ENCODE measurements around the gene RBMS1.
A peak's percentile ranks its signal among the peaks of the same experiment; 100 is the strongest.

The RBMS1 gene

GRCh38 chr2:160493227-160494028 lies at the start of gene RBMS1:
RBMS1 (minus strand) TSS chr2:160493807; CDS start chr2:160493363, 444 bp downstream.
- peak; percentile 52 for DNase-seq

- no peak for DNase-seq
Measured at GRCh38 chr2:160541745-160542144, 48.1 kb upstream of the RBMS1 start.

- no peak for DNase-seq
Measured at GRCh38 chr2:160538559-160539355, 45.1 kb upstream of the RBMS1 start.

- DNase-seq, result no peak
Measured at GRCh38 chr2:160538115-160538514, 44.5 kb upstream of the RBMS1 start.

- DNase-seq, result no peak
Measured at GRCh38 chr2:160534996-160535395, 41.4 kb upstream of the RBMS1 start.

GRCh38 chr2:160534249-160534648 lies 40.6 kb upstream of the RBMS1 start:
- no peak for DNase-seq

GRCh38 chr2:160533482-160533881 lies 39.9 kb upstream of the RBMS1 start:
- no peak for DNase-seq

- DNase-seq, result no peak
Measured at GRCh38 chr2:160532388-160532787, 38.8 kb upstream of the RBMS1 start.

- no peak for DNase-seq
Measured at GRCh38 chr2:160522951-160523710, 29.5 kb upstream of the RBMS1 start.

- DNase-seq, result no peak
Measured at GRCh38 chr2:160517731-160518130, 24.1 kb upstream of the RBMS1 start.

- peak; percentile 3 for DNase-seq
Measured at GRCh38 chr2:160516547-160517365, 23.1 kb upstream of the RBMS1 start.

- DNase-seq, result no peak
Measured at GRCh38 chr2:160515120-160515519, 21.5 kb upstream of the RBMS1 start.

GRCh38 chr2:160513120-160513519 lies 19.5 kb upstream of the RBMS1 start:
- DNase-seq, result no peak

- DNase-seq, result no peak
Measured at GRCh38 chr2:160512491-160512890, 18.9 kb upstream of the RBMS1 start.

- no peak for DNase-seq
Measured at GRCh38 chr2:160510617-160511016, 17.0 kb upstream of the RBMS1 start.

- no peak for DNase-seq
Measured at GRCh38 chr2:160509016-160509415, 15.4 kb upstream of the RBMS1 start.

- DNase-seq, result no peak
Measured at GRCh38 chr2:160507464-160507863, 13.9 kb upstream of the RBMS1 start.

- no peak for DNase-seq
Measured at GRCh38 chr2:160507046-160507407, 13.4 kb upstream of the RBMS1 start.

- DNase-seq, result no peak
Measured at GRCh38 chr2:160506371-160507045, 12.9 kb upstream of the RBMS1 start.

GRCh38 chr2:160505256-160505655 lies 11.6 kb upstream of the RBMS1 start:
- DNase-seq, result no peak

- no peak for DNase-seq
Measured at GRCh38 chr2:160502478-160502877, 8.9 kb upstream of the RBMS1 start.

GRCh38 chr2:160501370-160501769 lies 7.8 kb upstream of the RBMS1 start:
- DNase-seq, result no peak
